PC-9 (cell line): ENCODE measurements around the gene FAM53C.

Experiments
- EZH2 ChIP-seq: fragments of 200-600 bp; sonication (generic); IDR thresholded peaks from 2 replicates; pipeline ENCODE4 v1.8.0; 2017; ENCODE audit warnings: antibody characterized with exemption, low read depth
- TF ChIP-seq, protein P1 (sequence below): fragments of 200-600 bp; sonication (generic); conservative IDR thresholded peaks from 2 replicates; pipeline ENCODE4 v1.6.1; 2017; ENCODE audit warnings: mixed run types, antibody characterized with exemption, mild to moderate bottlenecking, moderate library complexity

DNA sequence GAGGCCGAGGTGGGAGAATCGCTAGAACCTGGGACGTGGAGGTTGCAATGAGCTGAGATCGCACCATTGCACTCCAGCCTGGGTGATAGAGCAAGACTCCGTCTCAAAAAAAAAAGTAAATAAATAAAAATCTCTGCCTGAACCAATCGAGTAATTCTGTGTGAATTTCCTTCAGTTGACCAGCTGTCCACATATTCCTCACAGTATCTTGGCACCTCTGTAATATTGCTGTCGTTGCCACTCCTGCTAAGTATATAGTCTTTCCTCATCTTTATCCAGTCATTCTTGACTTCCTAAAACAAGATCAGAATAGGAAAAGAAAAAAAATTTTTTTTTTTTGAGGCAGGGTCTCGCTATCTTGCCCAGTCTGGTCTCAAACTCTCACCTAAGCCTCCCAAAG lies 44.3 kb downstream of the FAM53C start:
- TF ChIP-seq EZH2: no peak
- TF ChIP-seq, protein P1, sequence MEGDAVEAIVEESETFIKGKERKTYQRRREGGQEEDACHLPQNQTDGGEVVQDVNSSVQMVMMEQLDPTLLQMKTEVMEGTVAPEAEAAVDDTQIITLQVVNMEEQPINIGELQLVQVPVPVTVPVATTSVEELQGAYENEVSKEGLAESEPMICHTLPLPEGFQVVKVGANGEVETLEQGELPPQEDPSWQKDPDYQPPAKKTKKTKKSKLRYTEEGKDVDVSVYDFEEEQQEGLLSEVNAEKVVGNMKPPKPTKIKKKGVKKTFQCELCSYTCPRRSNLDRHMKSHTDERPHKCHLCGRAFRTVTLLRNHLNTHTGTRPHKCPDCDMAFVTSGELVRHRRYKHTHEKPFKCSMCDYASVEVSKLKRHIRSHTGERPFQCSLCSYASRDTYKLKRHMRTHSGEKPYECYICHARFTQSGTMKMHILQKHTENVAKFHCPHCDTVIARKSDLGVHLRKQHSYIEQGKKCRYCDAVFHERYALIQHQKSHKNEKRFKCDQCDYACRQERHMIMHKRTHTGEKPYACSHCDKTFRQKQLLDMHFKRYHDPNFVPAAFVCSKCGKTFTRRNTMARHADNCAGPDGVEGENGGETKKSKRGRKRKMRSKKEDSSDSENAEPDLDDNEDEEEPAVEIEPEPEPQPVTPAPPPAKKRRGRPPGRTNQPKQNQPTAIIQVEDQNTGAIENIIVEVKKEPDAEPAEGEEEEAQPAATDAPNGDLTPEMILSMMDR: no peak
